Measurements from ENCODE around the gene ITIH4.
A peak's percentile ranks its signal among the peaks of the same experiment; 100 is the strongest.

ITIH4 gene

GRCh38 chr3:52873433-52874159 is 43.1 kb upstream of the ITIH4 start:
- TF ChIP-seq CTCF (conservative IDR thresholded peaks at IDR 0.05), result no peak
- H3K27ac ChIP-seq, result no peak overlapping the region

- H3K27ac ChIP-seq, result peak overlapping the region; percentile 32; the same call in 1 of the 2 replicates
- no peak for TF ChIP-seq CTCF (conservative IDR thresholded peaks at IDR 0.05)
Observed at GRCh38 chr3:52872245-52872644, 41.8 kb upstream of the ITIH4 start.

GRCh38 chr3:52871761-52872160 is 41.3 kb upstream of the ITIH4 start:
- peak overlapping the region; percentile 32; the same call in 1 of the 2 replicates for H3K27ac ChIP-seq
- TF ChIP-seq CTCF (conservative IDR thresholded peaks at IDR 0.05), result no peak

GRCh38 chr3:52870471-52870870 is 40.0 kb upstream of the ITIH4 start:
- TF ChIP-seq CTCF (conservative IDR thresholded peaks at IDR 0.05), result no peak
- no peak overlapping the region for H3K27ac ChIP-seq

GRCh38 chr3:52866427-52866826 is 36.0 kb upstream of the ITIH4 start:
- no peak for TF ChIP-seq CTCF (conservative IDR thresholded peaks at IDR 0.05)
- H3K27ac ChIP-seq, result no peak overlapping the region

GRCh38 chr3:52865994-52866393 is 35.5 kb upstream of the ITIH4 start:
- no peak overlapping the region for H3K27ac ChIP-seq
- no peak for TF ChIP-seq CTCF (conservative IDR thresholded peaks at IDR 0.05)

GRCh38 chr3:52860424-52860768 is 29.9 kb upstream of the ITIH4 start:
- no peak overlapping the region for H3K27ac ChIP-seq
- TF ChIP-seq CTCF (conservative IDR thresholded peaks at IDR 0.05), result no peak
